Astrocyte (in vitro differentiated cells and primary cell): ENCODE results near the gene COL18A1. TPM values are rescaled to one million over a fixed set of nuclear protein-coding genes. Genes with fewer than 3 reads are reported as not detected.

Experiments used
- DNase-seq: peaks from one replicate; pipeline ENCODE4 v3.0.0-alpha.2; 2010; ENCODE audit warnings: low read depth
- FAIRE-seq: peaks from 2 replicates; lab custom pipeline; 2011; peaks lifted over from hg19 to GRCh38; lab: Jason Lieb, UNC
- H2AFZ ChIP-seq: 2 replicates; pipeline ENCODE4 v1.6.0; 2012; ENCODE audit warnings: low read depth, low read length, inconsistent platforms
- H3K27ac ChIP-seq: 2 replicates; pipeline ENCODE4 v1.5.1; 2011; ENCODE audit warnings: low read depth, low read length, inconsistent platforms
- H3K27me3 ChIP-seq: 2 replicates; pipeline ENCODE4 v1.6.0; 2011; ENCODE audit warnings: low read length, inconsistent platforms; ENCODE audit not compliant: insufficient read depth
- H3K36me3 ChIP-seq: 2 replicates; pipeline ENCODE4 v1.5.1; 2011; ENCODE audit warnings: low read length, inconsistent platforms; ENCODE audit not compliant: insufficient read depth
- H3K4me1 ChIP-seq: 2 replicates; pipeline ENCODE4 v1.5.1; 2011; ENCODE audit warnings: low read length, inconsistent platforms; ENCODE audit not compliant: insufficient read depth
- H3K4me2 ChIP-seq: 2 replicates; pipeline ENCODE4 v1.6.0; 2012; ENCODE audit warnings: low read length, inconsistent platforms
- H3K4me3 ChIP-seq: 2 replicates; pipeline ENCODE4 v1.5.1; 2011; ENCODE audit warnings: low read depth, mild to moderate bottlenecking, low read length, inconsistent platforms; ENCODE audit not compliant: insufficient read depth
- H3K79me2 ChIP-seq: 2 replicates; pipeline ENCODE4 v1.6.0; 2012; ENCODE audit warnings: mild to moderate bottlenecking, low read length, inconsistent platforms; ENCODE audit not compliant: insufficient read depth
- H3K9ac ChIP-seq: 2 replicates; pipeline ENCODE4 v1.6.0; 2012; ENCODE audit warnings: mild to moderate bottlenecking, low read length, inconsistent platforms
- H3K9me3 ChIP-seq: 2 replicates; pipeline ENCODE4 v1.5.1; 2012; ENCODE audit warnings: low read depth, mild to moderate bottlenecking, low read length, inconsistent platforms; ENCODE audit not compliant: insufficient read depth
- H4K20me1 ChIP-seq: 2 replicates; pipeline ENCODE4 v1.6.0; 2012; ENCODE audit warnings: low read length, inconsistent platforms; ENCODE audit not compliant: insufficient read depth
- H3K27ac Mint-ChIP-seq: one replicate; pipeline ENCODE4 v1.8.0; 2021; ENCODE audit warnings: mild to moderate bottlenecking, mixed read lengths; ENCODE audit not compliant: unreplicated experiment
- H3K27me3 Mint-ChIP-seq: one replicate; pipeline ENCODE4 v1.8.0; 2021; ENCODE audit warnings: low read depth, mixed read lengths; ENCODE audit not compliant: unreplicated experiment
- H3K36me3 Mint-ChIP-seq: one replicate; pipeline ENCODE4 v1.8.0; 2021; ENCODE audit warnings: low read depth, mixed read lengths; ENCODE audit not compliant: unreplicated experiment
- H3K4me1 Mint-ChIP-seq: one replicate; pipeline ENCODE4 v1.8.0; 2021; ENCODE audit warnings: low read depth, mixed read lengths; ENCODE audit not compliant: unreplicated experiment
- H3K4me3 Mint-ChIP-seq: one replicate; pipeline ENCODE4 v1.8.0; 2021; ENCODE audit warnings: mild to moderate bottlenecking, moderate library complexity, mixed read lengths; ENCODE audit not compliant: unreplicated experiment
- H3K9me3 Mint-ChIP-seq: one replicate; pipeline ENCODE4 v1.8.0; 2021; ENCODE audit warnings: mild to moderate bottlenecking, mixed read lengths; ENCODE audit not compliant: unreplicated experiment
- CTCF ChIP-seq: IDR thresholded peaks from 2 replicates; pipeline ENCODE4 v1.5.1; 2011; ENCODE audit warnings: low read depth, mild to moderate bottlenecking, inconsistent platforms, low read length, moderate library complexity; ENCODE audit not compliant: insufficient read depth
- EZH2 ChIP-seq: IDR thresholded peaks from 2 replicates; pipeline ENCODE4 v1.6.1; 2012; ENCODE audit warnings: mild to moderate bottlenecking, low read length, inconsistent platforms; ENCODE audit not compliant: insufficient read depth
- total RNA-seq: library from RNA; stranded (reverse); gene quantifications from 2 replicates; pipeline ENCODE4 v1.2.1, GENCODE V29; 2021

The COL18A1 gene
- total RNA-seq, 1 donor from 2014 or later: 616 TPM

- Histone ChIP-seq H3K36me3 (no peaks in the 10 kb centered on the region), H3K4me1 (peaks cover 15% of the 10 kb centered on the region), H3K27ac (no peak overlapping the region), H3K9ac (no peak overlapping the region), H3K79me2 (no peaks in the 10 kb centered on the region), H3K27me3 (no peaks in the 10 kb centered on the region), H3K4me3 (no peak overlapping the region), H4K20me1 (no peaks in the 10 kb centered on the region), H3K9me3 (no peaks in the 10 kb centered on the region), H3K4me2 (no peak overlapping the region), H2AFZ (no peak overlapping the region)
- TF ChIP-seq EZH2: no peak
- TF ChIP-seq CTCF: no peak
- Mint-ChIP-seq H3K4me3 (no peak overlapping the region), H3K4me1 (peaks cover 7% of the 10 kb centered on the region), H3K9me3 (peaks cover 2% of the 10 kb centered on the region), H3K27me3 (peaks cover 21% of the 10 kb centered on the region), H3K36me3 (no peaks in the 10 kb centered on the region), H3K27ac (no peak overlapping the region)
- DNase-seq: no peak
- FAIRE-seq: no peak
Observed at GRCh38 chr21:45390121-45390751, 14.7 kb upstream of the COL18A1 start.

DNA sequence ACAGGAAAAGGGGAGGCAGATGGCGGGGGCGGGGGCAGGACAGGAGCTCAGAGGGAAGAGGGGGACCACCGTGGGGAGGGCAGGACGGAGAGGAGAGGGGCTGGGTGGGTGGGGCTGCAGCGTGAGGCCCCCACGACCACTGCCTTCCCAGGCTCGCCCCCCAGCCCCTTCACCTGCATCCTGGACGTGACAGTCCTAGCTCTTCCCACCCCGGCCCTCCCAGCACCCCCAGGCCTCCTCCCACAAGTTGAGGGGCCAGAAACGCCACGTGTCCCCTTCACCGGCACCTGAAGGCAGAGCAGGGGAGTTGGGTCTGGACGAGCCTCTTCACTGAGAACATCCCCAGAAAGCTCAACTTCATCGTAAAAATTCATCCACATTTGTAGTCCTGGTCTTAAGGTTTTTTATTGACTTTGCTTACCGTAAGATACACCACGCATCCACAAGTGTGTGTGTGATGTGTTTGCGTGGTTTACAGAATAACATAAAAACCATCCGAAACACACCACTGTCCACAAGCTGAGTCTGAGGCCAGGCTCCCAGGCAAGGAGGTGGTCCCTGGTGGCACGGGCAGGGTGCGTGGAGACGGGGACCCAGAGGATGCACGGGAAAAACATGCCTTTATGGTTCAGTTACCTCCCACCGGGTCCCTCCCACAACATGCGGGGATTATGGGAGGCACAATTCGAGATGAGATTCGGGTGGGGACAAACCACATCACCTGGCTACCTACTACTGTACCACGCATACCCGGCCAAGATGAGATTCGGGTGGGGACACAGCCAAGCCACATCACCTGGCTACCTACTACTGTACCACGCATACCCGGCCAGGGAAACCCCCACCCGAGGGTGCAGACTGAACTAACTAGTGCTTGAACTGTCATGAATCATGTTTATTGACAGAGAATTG, 13.9 kb upstream of the COL18A1 start:
- H3K4me3 ChIP-seq: no peak overlapping the region
- no peaks in the 10 kb centered on the region for H3K27me3 ChIP-seq
- no peaks in the 10 kb centered on the region for H3K9me3 ChIP-seq
- H3K27ac ChIP-seq: no peak overlapping the region
- H4K20me1 ChIP-seq: no peaks in the 10 kb centered on the region
- Mint-ChIP-seq H3K4me3 (no peak overlapping the region), H3K27ac (no peak overlapping the region), H3K36me3 (no peaks in the 10 kb centered on the region), H3K9me3 (peaks cover 2% of the 10 kb centered on the region), H3K27me3 (peaks cover 24% of the 10 kb centered on the region), H3K4me1 (peaks cover 7% of the 10 kb centered on the region)
- H3K36me3 ChIP-seq: no peaks in the 10 kb centered on the region
- no peak for FAIRE-seq
- no peak overlapping the region for H3K9ac ChIP-seq
- H3K4me2 ChIP-seq: no peak overlapping the region
- no peaks in the 10 kb centered on the region for H3K79me2 ChIP-seq
- DNase-seq: no peak
- H3K4me1 ChIP-seq: peaks cover 15% of the 10 kb centered on the region
- no peak for TF ChIP-seq CTCF
- no peak for TF ChIP-seq EZH2
- H2AFZ ChIP-seq: no peak overlapping the region
